Measurements from ENCODE around the gene SLC66A2.

GRCh38 chr18:79917169-79917852, 34.1 kb downstream of the SLC66A2 start:
- TF ChIP-seq POLR2A (IDR thresholded peaks at IDR 0.05): no peak
- TF ChIP-seq, protein P1, sequence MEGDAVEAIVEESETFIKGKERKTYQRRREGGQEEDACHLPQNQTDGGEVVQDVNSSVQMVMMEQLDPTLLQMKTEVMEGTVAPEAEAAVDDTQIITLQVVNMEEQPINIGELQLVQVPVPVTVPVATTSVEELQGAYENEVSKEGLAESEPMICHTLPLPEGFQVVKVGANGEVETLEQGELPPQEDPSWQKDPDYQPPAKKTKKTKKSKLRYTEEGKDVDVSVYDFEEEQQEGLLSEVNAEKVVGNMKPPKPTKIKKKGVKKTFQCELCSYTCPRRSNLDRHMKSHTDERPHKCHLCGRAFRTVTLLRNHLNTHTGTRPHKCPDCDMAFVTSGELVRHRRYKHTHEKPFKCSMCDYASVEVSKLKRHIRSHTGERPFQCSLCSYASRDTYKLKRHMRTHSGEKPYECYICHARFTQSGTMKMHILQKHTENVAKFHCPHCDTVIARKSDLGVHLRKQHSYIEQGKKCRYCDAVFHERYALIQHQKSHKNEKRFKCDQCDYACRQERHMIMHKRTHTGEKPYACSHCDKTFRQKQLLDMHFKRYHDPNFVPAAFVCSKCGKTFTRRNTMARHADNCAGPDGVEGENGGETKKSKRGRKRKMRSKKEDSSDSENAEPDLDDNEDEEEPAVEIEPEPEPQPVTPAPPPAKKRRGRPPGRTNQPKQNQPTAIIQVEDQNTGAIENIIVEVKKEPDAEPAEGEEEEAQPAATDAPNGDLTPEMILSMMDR (IDR thresholded peaks at IDR 0.05): no peak

Data from adrenal gland (tissue), 5 donors.